Tibial artery (tissue), 4 donors: ENCODE data around the gene SF3B2.
"Not testable (repeated sequence)": the region's sequence is repeated elsewhere in the genome, so short reads cannot be mapped to it uniquely, and the experiment has no call there.

Experiments used
- DNase-seq, 2 donors: peaks; one replicate each; pipeline ENCODE4 v3.0.0-alpha.2; 2019
- H3K27ac ChIP-seq, 2 donors: fragments of 200-600 bp; sonication (generic) in 1 of 2; 1 replicate in 1 of 2; 2 replicates in 1 of 2; pipeline ENCODE4 v1.5.1; 2018 to 2019; ENCODE audit warnings: mild to moderate bottlenecking in 1 of 2
- H3K27me3 ChIP-seq, 2 donors: fragments of 200-600 bp; sonication (generic) in 1 of 2; one replicate each; pipeline versions ENCODE4 v1.5.1 to v1.6.0; 2016 to 2019
- H3K36me3 ChIP-seq, 3 donors: fragments of 200-600 bp; sonication (generic) in 2 of 3; one replicate each; pipeline ENCODE4 v1.5.1; 2016 to 2019; ENCODE audit warnings: mild to moderate bottlenecking in 2 of 3
- H3K4me1 ChIP-seq, 4 donors: fragments of 200-600 bp; sonication (generic) in 2 of 4; 1 replicate in 3 of 4; 2 replicates in 1 of 4; pipeline ENCODE4 v1.5.1; 2016 to 2019
- H3K4me3 ChIP-seq, 2 donors: fragments of 200-600 bp; sonication (generic) in 1 of 2; 1 replicate in 1 of 2; 2 replicates in 1 of 2; pipeline ENCODE4 v1.5.1; 2018 to 2019; ENCODE audit warnings: mild to moderate bottlenecking in 2 of 2
- H3K9me3 ChIP-seq, 3 donors: fragments of 200-600 bp; sonication (generic) in 1 of 3; one replicate each; pipeline ENCODE4 v1.5.1; 2016 to 2019
- intact Hi-C: fragments of 100-400 bp; cut with DNase I; formaldehyde crosslinking; loops from one replicate; pipeline ENCODE4 v1.15.0; 2023; ENCODE audit warnings: low total_unique reads
- TF ChIP-seq, protein P1 (sequence below), 2 experiments: fragments of 200-600 bp in 1 of 2; fragments of 450-650 bp in 1 of 2; IDR thresholded peaks; one replicate each; pipeline ENCODE4 v1.5.1; 2017 to 2019; ENCODE audit warnings: antibody characterized with exemption in 2 of 2, mild to moderate bottlenecking in 1 of 2, moderate library complexity in 1 of 2

Gene SF3B2

DNA sequence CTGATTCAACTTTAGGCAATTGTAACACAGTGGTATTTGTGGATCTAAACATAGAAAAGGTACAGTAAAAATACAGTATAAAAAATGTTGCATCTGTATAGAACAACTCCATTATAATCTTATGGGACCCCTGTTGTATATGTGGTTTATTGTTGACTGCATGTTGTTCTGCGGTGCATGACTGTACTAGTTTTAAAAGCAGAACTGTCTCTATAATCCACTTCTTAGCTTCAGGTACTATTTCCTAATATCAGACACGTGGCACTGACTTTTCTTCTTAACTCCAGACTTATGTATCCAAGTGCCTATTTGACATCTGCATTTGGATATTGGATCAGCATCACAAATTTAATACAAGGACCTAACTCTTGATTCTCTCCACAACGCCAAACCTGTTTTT, 59.0 kb downstream of the SF3B2 start:
- Histone ChIP-seq H3K4me3 (no peak overlapping the region), H3K27ac (no peak overlapping the region), H3K9me3 (no peaks in the 10 kb centered on the region), H3K27me3 (no peaks in the 10 kb centered on the region), H3K4me1 (peaks cover 0 to 20% (median 11%) of the 10 kb centered on the region in 4 donors), H3K36me3 (no peaks in the 10 kb centered on the region)
- TF ChIP-seq, protein P1, sequence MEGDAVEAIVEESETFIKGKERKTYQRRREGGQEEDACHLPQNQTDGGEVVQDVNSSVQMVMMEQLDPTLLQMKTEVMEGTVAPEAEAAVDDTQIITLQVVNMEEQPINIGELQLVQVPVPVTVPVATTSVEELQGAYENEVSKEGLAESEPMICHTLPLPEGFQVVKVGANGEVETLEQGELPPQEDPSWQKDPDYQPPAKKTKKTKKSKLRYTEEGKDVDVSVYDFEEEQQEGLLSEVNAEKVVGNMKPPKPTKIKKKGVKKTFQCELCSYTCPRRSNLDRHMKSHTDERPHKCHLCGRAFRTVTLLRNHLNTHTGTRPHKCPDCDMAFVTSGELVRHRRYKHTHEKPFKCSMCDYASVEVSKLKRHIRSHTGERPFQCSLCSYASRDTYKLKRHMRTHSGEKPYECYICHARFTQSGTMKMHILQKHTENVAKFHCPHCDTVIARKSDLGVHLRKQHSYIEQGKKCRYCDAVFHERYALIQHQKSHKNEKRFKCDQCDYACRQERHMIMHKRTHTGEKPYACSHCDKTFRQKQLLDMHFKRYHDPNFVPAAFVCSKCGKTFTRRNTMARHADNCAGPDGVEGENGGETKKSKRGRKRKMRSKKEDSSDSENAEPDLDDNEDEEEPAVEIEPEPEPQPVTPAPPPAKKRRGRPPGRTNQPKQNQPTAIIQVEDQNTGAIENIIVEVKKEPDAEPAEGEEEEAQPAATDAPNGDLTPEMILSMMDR (IDR thresholded peaks at IDR 0.05) = no peak
- intact Hi-C loops = no loop called here
- no peak for DNase-seq

- Histone ChIP-seq H3K9me3 (no peaks in the 10 kb centered on the region), H3K36me3 (no peaks in the 10 kb centered on the region), H3K4me1 (peaks cover 0 to 20% (median 11%) of the 10 kb centered on the region in 4 donors), H3K27me3 (no peaks in the 10 kb centered on the region), H3K27ac (no peak overlapping the region), H3K4me3 (no peak overlapping the region)
- DNase-seq = no peak
- intact Hi-C loops = no loop called here
- TF ChIP-seq, protein P1 (IDR thresholded peaks at IDR 0.05) = no peak
Measured at GRCh38 chr11:66112041-66112491, 59.9 kb downstream of the SF3B2 start.

- intact Hi-C loops = no loop called here
- Histone ChIP-seq H3K27me3 (no peaks in the 10 kb centered on the region), H3K4me3 (no peak overlapping the region), H3K9me3 (no peaks in the 10 kb centered on the region), H3K36me3 (no peaks in the 10 kb centered on the region), H3K4me1 (peaks cover 0 to 20% (median 13%) of the 10 kb centered on the region in 4 donors), H3K27ac (no peak overlapping the region)
- DNase-seq = peak in 1 of 2 donors; percentile 35
- TF ChIP-seq, protein P1 (IDR thresholded peaks at IDR 0.05) = no peak
Measured at GRCh38 chr11:66112601-66113499, 60.7 kb downstream of the SF3B2 start.

DNA sequence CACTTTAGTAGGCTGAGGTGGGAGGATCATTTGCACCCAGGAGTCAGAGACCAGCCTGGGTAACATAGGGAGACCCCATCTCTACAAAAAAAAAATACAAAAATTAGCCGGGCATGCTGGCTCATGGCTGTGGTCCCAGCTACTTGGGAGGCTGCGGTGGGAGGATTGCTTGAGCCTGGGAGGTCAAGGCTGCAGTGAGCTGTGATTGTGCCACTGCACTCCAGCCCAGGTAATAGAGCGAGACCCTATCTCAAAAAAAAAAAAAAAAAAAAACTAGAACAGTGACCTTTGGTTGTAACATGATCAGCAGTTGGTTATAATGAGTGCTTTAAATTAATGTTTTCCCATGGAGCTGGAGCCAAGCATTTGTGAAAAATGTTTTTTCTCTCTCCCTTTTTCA, 62.8 kb downstream of the SF3B2 start:
- H3K36me3 ChIP-seq, DNase-seq, H3K4me3 ChIP-seq, intact Hi-C loops, H3K9me3 ChIP-seq, H3K27ac ChIP-seq, H3K27me3 ChIP-seq: not testable (repeated sequence)
- H3K4me1 ChIP-seq = peaks cover 0 to 32% (median 22%) of the 10 kb centered on the region in 4 donors

GRCh38 chr11:66115638-66116301, 63.6 kb downstream of the SF3B2 start:
- DNase-seq = no peak
- no peaks in the 10 kb centered on the region for H3K36me3 ChIP-seq
- no peaks in the 10 kb centered on the region for H3K27me3 ChIP-seq
- no peak overlapping the region for H3K27ac ChIP-seq
- no peak overlapping the region for H3K4me3 ChIP-seq
- TF ChIP-seq, protein P1 (IDR thresholded peaks at IDR 0.05) = no peak
- intact Hi-C loops = no loop called here
- no peaks in the 10 kb centered on the region for H3K9me3 ChIP-seq
- peaks cover 0 to 32% (median 22%) of the 10 kb centered on the region in 4 donors for H3K4me1 ChIP-seq
